ENCODE data around the gene CHRM3.

Gene CHRM3

GRCh38 chr1:239417221-239417620 lies 30.9 kb downstream of the CHRM3 start:
- DNase-seq, result no peak

GRCh38 chr1:239417986-239418640 lies 31.7 kb downstream of the CHRM3 start:
- no peak for DNase-seq

- DNase-seq, result no peak
Observed at GRCh38 chr1:239418681-239419080, 32.3 kb downstream of the CHRM3 start.

GRCh38 chr1:239421811-239422210 lies 35.4 kb downstream of the CHRM3 start:
- DNase-seq, result no peak

DNA sequence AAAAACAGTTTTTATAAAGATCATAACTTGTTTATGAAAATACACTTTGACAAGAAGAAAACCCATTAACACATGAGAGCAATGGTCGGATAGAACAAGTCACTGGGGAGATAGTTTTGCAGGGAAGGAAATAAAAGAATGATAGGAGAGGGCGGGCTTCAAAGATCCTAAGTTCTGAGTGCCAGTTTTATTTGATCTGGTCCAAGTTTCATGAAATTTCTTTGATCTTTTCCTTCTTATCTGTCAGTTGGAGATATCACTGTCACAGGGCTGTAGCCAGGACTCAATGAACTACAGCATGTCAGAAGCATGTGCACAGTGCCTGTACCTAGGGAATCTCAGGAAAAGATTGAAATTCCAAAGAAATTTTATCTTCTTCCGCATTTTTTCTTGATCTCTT lies 36.5 kb downstream of the CHRM3 start:
- DNase-seq, result no peak

DNA sequence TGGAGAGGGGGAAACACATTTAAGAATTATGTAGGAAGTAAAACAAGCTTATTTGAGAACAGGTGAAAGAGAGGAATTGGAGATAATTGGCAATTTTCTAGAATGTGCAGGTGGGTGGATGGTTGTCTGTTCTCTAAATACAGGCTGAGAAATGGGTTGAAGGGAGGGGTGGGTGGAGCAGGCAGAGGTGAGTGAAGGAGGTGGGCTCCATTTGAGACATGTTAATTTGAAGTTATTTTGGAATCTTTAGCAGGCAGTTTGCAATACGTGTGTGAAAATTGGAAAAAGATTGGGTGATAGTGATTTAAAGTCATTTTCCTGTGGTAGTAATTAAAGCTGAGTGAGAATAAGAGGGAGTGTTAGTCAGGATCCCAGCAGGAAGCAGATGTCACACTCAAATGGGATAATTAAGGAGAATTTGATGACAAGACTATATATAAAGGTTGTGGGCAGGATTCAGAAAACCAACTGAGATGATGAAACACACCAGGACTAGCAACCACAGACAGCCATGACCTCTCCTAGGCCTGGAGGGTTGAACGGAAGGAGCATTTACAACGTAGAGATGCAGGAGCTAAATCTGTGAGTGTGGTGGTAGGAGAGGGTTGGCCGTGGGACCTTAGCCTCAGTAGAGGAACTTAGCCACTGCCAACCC lies 40.6 kb downstream of the CHRM3 start:
- DNase-seq, result no peak

DNA sequence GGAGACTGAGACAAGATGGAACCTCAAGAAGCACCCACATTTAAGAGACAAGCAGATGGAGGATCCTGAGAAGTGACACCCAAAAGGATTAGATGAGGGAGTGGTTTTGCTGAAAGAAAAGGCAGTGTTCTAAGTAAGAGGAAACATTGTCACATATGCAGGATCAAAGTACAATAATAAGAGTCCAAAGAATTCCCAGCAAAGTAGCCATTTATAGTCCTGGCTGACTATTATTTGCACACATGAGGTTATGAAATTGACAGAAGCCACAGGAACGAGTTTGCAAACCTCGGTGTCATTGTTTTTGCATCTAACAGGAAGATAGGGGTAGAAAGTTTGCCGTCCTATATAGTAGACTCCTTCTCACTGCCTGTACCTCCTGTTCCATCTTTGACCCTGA lies 41.3 kb downstream of the CHRM3 start:
- DNase-seq, result no peak

- DNase-seq, result no peak
Observed at GRCh38 chr1:239428120-239428710, 41.8 kb downstream of the CHRM3 start.

- no peak for DNase-seq
Observed at GRCh38 chr1:239429163-239429562, 42.8 kb downstream of the CHRM3 start.

DNA sequence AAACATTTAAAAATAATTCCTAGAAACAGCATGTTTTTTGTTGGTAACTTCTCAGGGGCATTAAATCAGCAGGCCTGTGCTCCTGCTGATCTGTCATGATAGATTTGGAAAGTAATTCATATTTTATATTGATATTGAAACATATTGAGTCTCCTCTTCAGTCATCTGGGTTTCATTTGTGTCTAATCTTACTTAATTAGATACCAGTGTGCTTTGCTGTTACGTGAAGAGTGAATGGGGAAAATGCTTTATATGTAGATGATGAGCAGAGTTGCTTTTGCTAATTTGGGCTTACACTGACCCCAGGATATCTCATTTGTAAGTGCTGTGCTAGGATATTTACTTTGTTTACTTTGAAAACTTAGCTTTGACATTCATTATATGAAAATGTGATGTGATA lies 45.9 kb downstream of the CHRM3 start:
- DNase-seq, result no peak

- no peak for DNase-seq
Observed at GRCh38 chr1:239434181-239434580, 47.8 kb downstream of the CHRM3 start.

Measured in Kasumi-1 (cell line).